HG03521 (cell line): ENCODE data around the gene TCTA.
"Not testable (repeated sequence)": the region's sequence is repeated elsewhere in the genome, so short reads cannot be mapped to it uniquely, and the experiment has no call there.

Experiments
- ATAC-seq: cut with Tn5 transposase; IDR thresholded peaks from one replicate; pipeline ENCODE4 v1.9.1; 2021; ENCODE audit warnings: mild to moderate bottlenecking, moderate library complexity; ENCODE audit not compliant: unreplicated experiment

The TCTA gene, protein sequence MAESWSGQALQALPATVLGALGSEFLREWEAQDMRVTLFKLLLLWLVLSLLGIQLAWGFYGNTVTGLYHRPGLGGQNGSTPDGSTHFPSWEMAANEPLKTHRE

GRCh38 chr3:49411968-49412631 is at the start of gene TCTA, which contains the start of gene RHOA:
Gene TCTA (plus strand): TSS chr3:49412423. CDS start chr3:49412427, 4 bp downstream.
Gene RHOA (minus strand): TSS chr3:49411976. CDS start chr3:49375589, 36,387 bp downstream.
- ATAC-seq, result peak; percentile 81

DNA sequence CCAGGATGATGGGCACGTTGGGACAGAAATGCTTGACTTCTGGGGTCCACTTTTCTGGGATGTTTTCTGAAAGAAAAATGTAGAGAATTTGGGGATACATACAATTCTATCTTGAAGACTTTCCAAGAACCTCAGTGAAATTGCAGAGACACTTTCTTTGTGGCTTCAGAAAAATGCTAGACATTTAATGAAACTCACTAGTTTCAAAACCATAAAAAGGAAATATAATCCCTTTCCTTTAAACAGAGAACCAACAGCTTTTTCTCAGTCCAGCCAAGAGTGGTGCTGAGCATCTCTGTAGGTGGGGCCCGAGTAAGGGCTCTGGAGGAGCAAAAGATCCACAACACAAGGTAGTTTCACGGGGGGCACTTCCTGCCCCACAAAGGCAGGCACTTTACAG is 49.7 kb upstream of the TCTA start:
- no peak for ATAC-seq

DNA sequence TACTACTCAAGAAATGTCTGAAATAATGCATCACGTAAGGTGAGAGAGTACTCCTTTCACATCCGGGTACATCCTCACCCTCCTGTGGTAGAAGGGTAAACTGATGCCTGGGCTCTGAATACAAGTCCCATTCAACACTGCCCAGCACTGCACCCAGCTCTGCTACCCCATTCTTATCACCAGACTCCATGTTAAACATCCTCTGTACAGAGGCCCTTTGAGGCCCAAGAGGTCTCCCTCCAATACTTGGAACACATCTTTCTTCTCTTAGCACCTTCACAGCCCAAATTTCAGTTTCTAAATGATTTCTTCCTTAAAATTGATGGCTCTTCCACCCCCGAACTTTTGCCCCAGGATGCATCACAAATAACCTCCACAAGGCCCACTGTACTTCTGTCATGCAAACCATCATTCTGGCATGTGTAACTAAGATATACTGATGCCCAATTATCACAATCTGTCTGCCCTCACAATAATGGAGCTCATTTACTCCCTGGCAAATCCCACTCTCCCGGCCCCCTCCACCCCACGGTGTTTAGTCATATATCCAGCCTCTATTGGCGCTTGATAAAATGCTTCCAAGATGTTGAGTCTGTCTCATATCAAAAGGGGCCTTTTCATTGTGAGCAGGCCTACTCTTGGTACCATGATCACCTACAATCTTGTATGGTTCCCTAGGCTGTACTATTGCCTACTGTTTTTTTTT is 41.5 kb upstream of the TCTA start:
- no peak for ATAC-seq

- no peak for ATAC-seq
These were observed 40.3 kb upstream of the TCTA start for GRCh38 chr3:49371946-49372345.

- no peak for ATAC-seq
These were observed 34.7 kb upstream of the TCTA start for GRCh38 chr3:49377483-49377882.

DNA sequence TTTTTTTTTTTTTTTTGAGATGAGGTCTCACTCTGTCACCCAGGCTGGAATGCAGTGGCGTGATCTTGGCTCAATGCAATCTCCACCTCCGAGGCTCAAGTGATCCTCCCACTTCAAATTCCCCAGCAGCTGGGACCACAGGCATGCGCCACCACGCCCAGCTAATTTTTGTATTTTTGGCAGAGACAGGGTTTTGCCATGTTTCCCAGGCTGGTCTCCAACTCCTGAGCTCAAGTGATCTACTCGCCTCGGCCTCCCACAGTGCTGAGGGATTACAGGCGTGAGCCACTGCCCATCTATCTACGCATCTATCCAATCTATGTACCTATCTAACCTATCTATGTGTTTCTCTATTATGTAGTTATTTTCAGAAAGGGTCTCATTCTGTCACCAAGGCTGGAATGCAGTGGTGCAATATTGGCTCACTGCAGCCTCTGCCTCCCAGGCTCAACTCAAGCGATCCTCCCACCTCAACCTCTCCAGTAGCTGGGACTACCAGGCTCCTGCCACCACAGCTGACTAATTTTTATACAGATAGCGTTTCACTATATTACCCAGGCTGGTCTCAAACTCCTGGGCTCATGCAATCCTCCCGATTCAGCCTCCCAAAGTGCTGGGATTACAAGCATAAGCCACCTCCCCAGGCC is 33.9 kb upstream of the TCTA start:
- ATAC-seq, result no peak

DNA sequence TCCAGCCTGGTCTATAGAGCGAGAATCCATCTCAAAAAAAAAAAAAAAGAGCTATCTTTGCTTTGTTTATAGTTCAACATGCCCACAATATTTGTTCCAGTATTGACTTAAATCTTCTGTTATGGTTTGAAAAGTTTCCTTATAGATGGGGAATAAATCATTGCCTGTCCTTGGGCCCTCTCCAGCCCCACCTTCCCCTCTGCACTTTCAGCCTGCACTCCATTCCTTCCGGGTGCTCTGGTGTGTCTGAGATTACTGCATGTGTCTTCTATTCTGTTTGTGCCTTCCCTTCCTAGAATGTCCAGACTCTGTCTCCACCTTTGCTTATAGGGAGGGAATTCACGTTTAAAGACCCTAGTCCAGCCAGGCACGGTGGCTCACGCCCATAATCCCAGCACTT is 28.8 kb upstream of the TCTA start:
- ATAC-seq, result no peak

- ATAC-seq, result no peak
These were observed 26.6 kb upstream of the TCTA start for GRCh38 chr3:49385617-49386016.

DNA sequence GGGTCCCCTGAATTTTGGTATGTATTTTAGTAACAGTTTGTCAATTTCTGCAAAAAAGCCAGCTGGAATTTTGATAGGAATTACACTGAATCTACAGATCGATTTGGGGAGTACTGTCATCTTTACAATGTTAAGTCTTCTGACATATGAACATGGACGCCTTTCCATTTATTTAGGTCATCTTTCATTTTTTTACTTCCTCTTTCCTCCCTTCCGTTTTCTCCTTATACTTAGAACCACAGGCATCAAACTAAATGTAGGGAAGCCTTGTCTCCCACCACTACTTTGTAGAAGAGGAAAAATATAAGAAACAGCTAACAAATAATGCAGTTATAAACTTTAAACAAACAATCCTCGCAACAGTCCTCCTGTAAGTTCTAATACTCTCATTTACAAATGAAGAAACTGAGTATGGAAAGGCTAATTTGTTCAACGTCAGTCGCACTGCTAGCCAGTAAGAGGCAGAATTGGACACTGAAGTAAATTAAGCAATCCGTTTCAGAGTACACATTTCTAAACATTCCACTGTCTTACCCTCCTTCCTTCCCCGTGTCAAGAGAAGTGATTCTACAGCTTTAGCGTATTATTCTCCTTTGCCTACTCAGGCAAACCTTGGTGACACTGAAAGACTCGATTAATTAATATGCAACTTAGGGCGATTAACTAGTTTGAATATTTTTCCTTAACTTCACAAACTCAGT is 26.0 kb upstream of the TCTA start:
- no peak for ATAC-seq

- no peak for ATAC-seq
These were observed 24.5 kb upstream of the TCTA start for GRCh38 chr3:49387721-49388120.

- ATAC-seq, result no peak
These were observed 23.9 kb upstream of the TCTA start for GRCh38 chr3:49388289-49388820.

DNA sequence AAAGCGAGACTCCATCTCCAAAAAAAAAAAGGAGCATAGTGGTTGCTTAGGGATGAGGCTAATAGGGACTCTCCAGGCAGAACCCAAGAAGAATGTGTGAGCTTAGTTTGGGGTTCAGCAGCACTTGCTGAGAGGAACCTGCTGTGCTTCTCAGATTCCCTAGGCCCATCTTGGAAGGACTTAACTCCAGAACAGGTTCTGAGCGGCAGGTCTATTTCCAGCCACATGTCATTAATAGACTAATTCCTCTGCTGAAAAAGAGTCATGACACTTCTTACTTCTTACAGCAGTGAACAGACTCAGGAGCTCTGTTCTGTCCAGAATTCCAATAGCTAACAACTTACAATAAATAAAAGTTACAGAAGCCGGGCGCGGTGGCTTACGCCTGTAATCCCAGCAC is 22.9 kb upstream of the TCTA start:
- ATAC-seq, result no peak

- ATAC-seq, result not testable (repeated sequence)
These were observed 20.9 kb upstream of the TCTA start for GRCh38 chr3:49391310-49391709.

GRCh38 chr3:49397470-49397869 is 14.8 kb upstream of the TCTA start:
- ATAC-seq, result no peak

DNA sequence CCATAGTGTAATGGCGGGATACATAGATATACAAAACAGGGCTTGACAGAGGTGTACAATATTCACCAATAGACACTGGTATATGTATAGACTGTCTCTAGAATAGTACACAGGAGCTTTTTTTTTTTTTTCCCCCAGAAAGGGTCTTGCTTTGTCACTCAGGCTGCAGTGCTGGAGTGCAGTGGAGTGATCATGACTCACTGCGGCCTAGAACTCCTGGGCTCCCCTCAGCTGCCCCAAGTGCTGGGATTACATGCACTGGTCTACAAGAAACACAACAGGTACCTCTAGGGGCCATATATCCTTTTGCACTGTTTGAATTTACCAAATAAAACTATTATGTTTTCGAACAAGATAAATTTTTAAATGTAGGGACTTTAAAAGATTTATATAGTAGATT is 12.8 kb upstream of the TCTA start:
- no peak for ATAC-seq

DNA sequence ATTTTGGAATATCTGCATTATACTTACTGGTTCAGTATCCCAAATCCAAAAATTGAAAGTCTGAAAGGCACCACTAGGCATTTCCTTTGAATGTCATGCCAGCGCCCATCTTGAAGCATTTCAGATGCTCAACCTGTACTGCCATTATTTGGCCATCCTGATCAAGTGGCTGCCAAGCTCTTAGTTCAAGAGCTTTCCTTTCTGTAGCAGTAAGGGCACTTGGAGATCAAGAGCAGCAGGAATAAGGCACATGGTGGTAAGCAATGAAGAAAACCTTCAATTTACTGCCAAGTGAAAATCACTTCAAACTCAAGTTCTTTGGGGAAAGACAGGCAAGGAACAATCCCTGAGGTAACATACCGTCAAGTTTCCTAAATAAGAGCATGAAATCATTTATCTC is 10.5 kb upstream of the TCTA start:
- ATAC-seq, result no peak

GRCh38 chr3:49403891-49404290 is 8.3 kb upstream of the TCTA start:
- ATAC-seq, result no peak

DNA sequence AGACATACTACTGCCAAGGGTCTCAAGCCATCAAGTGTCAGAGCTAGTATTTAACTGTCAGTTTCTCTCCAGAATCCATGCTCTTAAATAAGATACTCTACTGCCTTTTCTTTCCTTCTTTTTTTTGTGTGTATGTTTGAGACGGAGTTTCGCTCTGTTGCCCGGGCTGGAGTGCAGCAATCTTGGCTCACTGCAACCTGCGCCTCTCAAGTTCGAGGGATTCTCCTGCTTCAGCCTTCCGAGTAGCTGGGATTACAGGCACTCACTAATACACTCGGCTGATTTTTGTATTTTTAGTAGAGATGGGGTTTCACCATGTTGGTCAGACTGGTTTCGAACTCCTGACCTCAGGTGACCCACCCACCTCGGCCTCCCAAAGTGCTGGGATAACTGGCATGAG is 6.7 kb upstream of the TCTA start:
- not testable (repeated sequence) for ATAC-seq

GRCh38 chr3:49406571-49407565 is 5.4 kb upstream of the TCTA start:
- ATAC-seq, result no peak
